ENCODE data around the gene KCTD5.
"Not testable (repeated sequence)": the region's sequence is repeated elsewhere in the genome, so short reads cannot be mapped to it uniquely, and the experiment has no call there.

Gene KCTD5

GRCh38 chr16:2675714-2676113 lies 6.6 kb upstream of the KCTD5 start:
- Histone ChIP-seq H3K56ac (ENCODE audit: low read length) (no peak overlapping the region), H2BK15ac (replicated peaks; ENCODE audit: low read depth) (no peak overlapping the region), H2BK5ac (ENCODE audit: low read length) (no peak overlapping the region), H2AK5ac (ENCODE audit: low read length) (no peak overlapping the region), H3K4me1 (ENCODE audit: control insufficient read depth, low read depth, low read length) (no peaks in the 10 kb centered on the region), H3K4me2 (ENCODE audit: low read length) (no peak overlapping the region), H3K36me3 (ENCODE audit: control insufficient read depth, insufficient read depth, low read length) (no peaks in the 10 kb centered on the region), H3K18ac (ENCODE audit: low read length) (no peak overlapping the region), H2BK120ac (ENCODE audit: low read depth, low read length) (no peak overlapping the region), H4K8ac (ENCODE audit: low read depth, low read length) (no peak overlapping the region), H3K27me3 (ENCODE audit: insufficient read depth, low read length, poor library complexity) (no peaks in the 10 kb centered on the region), H3K23ac (ENCODE audit: low read length) (no peak overlapping the region), H3K9ac (ENCODE audit: low read length) (no peak overlapping the region), H3K4ac (ENCODE audit: low read depth, low read length) (no peak overlapping the region), H3K27ac (ENCODE audit: low read depth, low read length) (no peak overlapping the region), H3K79me2 (ENCODE audit: control insufficient read depth, insufficient read depth, low read length) (no peaks in the 10 kb centered on the region), H3K79me1 (ENCODE audit: low read length) (peaks cover 2% of the 10 kb centered on the region), H4K5ac (ENCODE audit: low read length) (no peak overlapping the region), H3K4me3 (ENCODE audit: low read length) (no peak overlapping the region)
- no CpG with 5 or more reads among the region's 16 CpGs for WGBS (ENCODE audit: extremely low coverage, insufficient coverage, low lambda C conversion rate)
- DNase-seq = no peak

- not testable (repeated sequence) for H3K79me2 ChIP-seq (ENCODE audit: control insufficient read depth, insufficient read depth, low read length); H3K4ac ChIP-seq (ENCODE audit: low read depth, low read length); H3K4me1 ChIP-seq (ENCODE audit: control insufficient read depth, low read depth, low read length); H4K5ac ChIP-seq (ENCODE audit: low read length); H2BK120ac ChIP-seq (ENCODE audit: low read depth, low read length); H3K23ac ChIP-seq (ENCODE audit: low read length); H3K36me3 ChIP-seq (ENCODE audit: control insufficient read depth, insufficient read depth, low read length); H2BK15ac ChIP-seq (replicated peaks; ENCODE audit: low read depth); H3K4me2 ChIP-seq (ENCODE audit: low read length); H3K27ac ChIP-seq (ENCODE audit: low read depth, low read length); H3K27me3 ChIP-seq (ENCODE audit: insufficient read depth, low read length, poor library complexity); H3K9ac ChIP-seq (ENCODE audit: low read length); H4K8ac ChIP-seq (ENCODE audit: low read depth, low read length); H3K4me3 ChIP-seq (ENCODE audit: low read length); H3K18ac ChIP-seq (ENCODE audit: low read length); H2AK5ac ChIP-seq (ENCODE audit: low read length); H3K79me1 ChIP-seq (ENCODE audit: low read length); DNase-seq; H2BK5ac ChIP-seq (ENCODE audit: low read length); H3K56ac ChIP-seq (ENCODE audit: low read length)
- WGBS (ENCODE audit: extremely low coverage, insufficient coverage, low lambda C conversion rate) = no CpG with 5 or more reads among the region's 3 CpGs
These were observed 5.4 kb upstream of the KCTD5 start for GRCh38 chr16:2676937-2677336.

- H3K4me1 ChIP-seq (ENCODE audit: control insufficient read depth, low read depth, low read length) = not testable (repeated sequence)
These were observed 3.9 kb upstream of the KCTD5 start for GRCh38 chr16:2678206-2678965.

GRCh38 chr16:2679902-2680301 lies 2.4 kb upstream of the KCTD5 start:
- no CpG with 5 or more reads among the region's 4 CpGs for WGBS (ENCODE audit: extremely low coverage, insufficient coverage, low lambda C conversion rate)

More at GRCh38 chr16:2678206-2678965, 3.9 kb upstream of the KCTD5 start:
- not testable (repeated sequence) for H3K79me1 ChIP-seq (ENCODE audit: low read length); DNase-seq; H3K79me2 ChIP-seq (ENCODE audit: control insufficient read depth, insufficient read depth, low read length); H4K8ac ChIP-seq (ENCODE audit: low read depth, low read length); H3K18ac ChIP-seq (ENCODE audit: low read length); H3K9ac ChIP-seq (ENCODE audit: low read length); H2AK5ac ChIP-seq (ENCODE audit: low read length); H3K4me3 ChIP-seq (ENCODE audit: low read length); H3K36me3 ChIP-seq (ENCODE audit: control insufficient read depth, insufficient read depth, low read length); H3K4ac ChIP-seq (ENCODE audit: low read depth, low read length); H3K56ac ChIP-seq (ENCODE audit: low read length); H3K4me2 ChIP-seq (ENCODE audit: low read length); H3K27ac ChIP-seq (ENCODE audit: low read depth, low read length); H2BK120ac ChIP-seq (ENCODE audit: low read depth, low read length); H2BK15ac ChIP-seq (replicated peaks; ENCODE audit: low read depth); H4K5ac ChIP-seq (ENCODE audit: low read length); H3K23ac ChIP-seq (ENCODE audit: low read length); H3K27me3 ChIP-seq (ENCODE audit: insufficient read depth, low read length, poor library complexity); H2BK5ac ChIP-seq (ENCODE audit: low read length)
- WGBS (ENCODE audit: extremely low coverage, insufficient coverage, low lambda C conversion rate) = no CpG with 5 or more reads among the region's 23 CpGs

GRCh38 chr16:2680360-2680759 lies 2.0 kb upstream of the KCTD5 start:
- peaks cover 11% of the 10 kb centered on the region for H3K79me2 ChIP-seq (ENCODE audit: control insufficient read depth, insufficient read depth, low read length)
- not testable (repeated sequence) for H2BK120ac ChIP-seq (ENCODE audit: low read depth, low read length); H3K4me1 ChIP-seq (ENCODE audit: control insufficient read depth, low read depth, low read length); H3K18ac ChIP-seq (ENCODE audit: low read length); H3K4me3 ChIP-seq (ENCODE audit: low read length); H2BK15ac ChIP-seq (replicated peaks; ENCODE audit: low read depth); H3K27ac ChIP-seq (ENCODE audit: low read depth, low read length); H3K36me3 ChIP-seq (ENCODE audit: control insufficient read depth, insufficient read depth, low read length); H3K23ac ChIP-seq (ENCODE audit: low read length); H4K5ac ChIP-seq (ENCODE audit: low read length); H4K8ac ChIP-seq (ENCODE audit: low read depth, low read length); H2BK5ac ChIP-seq (ENCODE audit: low read length); H3K56ac ChIP-seq (ENCODE audit: low read length); H3K79me1 ChIP-seq (ENCODE audit: low read length); H3K9ac ChIP-seq (ENCODE audit: low read length); H2AK5ac ChIP-seq (ENCODE audit: low read length); H3K4ac ChIP-seq (ENCODE audit: low read depth, low read length); H3K27me3 ChIP-seq (ENCODE audit: insufficient read depth, low read length, poor library complexity); DNase-seq; H3K4me2 ChIP-seq (ENCODE audit: low read length)
- WGBS (ENCODE audit: extremely low coverage, insufficient coverage, low lambda C conversion rate) = no CpG with 5 or more reads among the region's 8 CpGs

More at GRCh38 chr16:2679902-2680301, 2.4 kb upstream of the KCTD5 start:
- H3K4me3 ChIP-seq (ENCODE audit: low read length); H3K4me2 ChIP-seq (ENCODE audit: low read length); H2AK5ac ChIP-seq (ENCODE audit: low read length); DNase-seq; H3K36me3 ChIP-seq (ENCODE audit: control insufficient read depth, insufficient read depth, low read length); H2BK120ac ChIP-seq (ENCODE audit: low read depth, low read length); H3K27ac ChIP-seq (ENCODE audit: low read depth, low read length); H3K4ac ChIP-seq (ENCODE audit: low read depth, low read length); H2BK5ac ChIP-seq (ENCODE audit: low read length); H3K4me1 ChIP-seq (ENCODE audit: control insufficient read depth, low read depth, low read length); H3K23ac ChIP-seq (ENCODE audit: low read length); H3K56ac ChIP-seq (ENCODE audit: low read length); H4K8ac ChIP-seq (ENCODE audit: low read depth, low read length); H2BK15ac ChIP-seq (replicated peaks; ENCODE audit: low read depth); H3K27me3 ChIP-seq (ENCODE audit: insufficient read depth, low read length, poor library complexity); H3K9ac ChIP-seq (ENCODE audit: low read length); H3K79me1 ChIP-seq (ENCODE audit: low read length); H4K5ac ChIP-seq (ENCODE audit: low read length); H3K18ac ChIP-seq (ENCODE audit: low read length): not testable (repeated sequence)
- peaks cover 11% of the 10 kb centered on the region for H3K79me2 ChIP-seq (ENCODE audit: control insufficient read depth, insufficient read depth, low read length)

- peak overlapping the region; percentile 95 for H3K9ac ChIP-seq (ENCODE audit: low read length)
- peak overlapping the region; percentile 94 for H3K4me3 ChIP-seq (ENCODE audit: low read length)
- peak overlapping the region; percentile 37 for H3K23ac ChIP-seq (ENCODE audit: low read length)
- H3K79me2 ChIP-seq (ENCODE audit: control insufficient read depth, insufficient read depth, low read length) = peaks cover 19% of the 10 kb centered on the region
- not testable (repeated sequence) for H2BK5ac ChIP-seq (ENCODE audit: low read length); H3K79me1 ChIP-seq (ENCODE audit: low read length); H3K4me1 ChIP-seq (ENCODE audit: control insufficient read depth, low read depth, low read length); H3K36me3 ChIP-seq (ENCODE audit: control insufficient read depth, insufficient read depth, low read length); H2AK5ac ChIP-seq (ENCODE audit: low read length); H4K5ac ChIP-seq (ENCODE audit: low read length); H2BK15ac ChIP-seq (replicated peaks; ENCODE audit: low read depth); H3K27me3 ChIP-seq (ENCODE audit: insufficient read depth, low read length, poor library complexity); H3K4ac ChIP-seq (ENCODE audit: low read depth, low read length); H4K8ac ChIP-seq (ENCODE audit: low read depth, low read length); H2BK120ac ChIP-seq (ENCODE audit: low read depth, low read length); DNase-seq; H3K27ac ChIP-seq (ENCODE audit: low read depth, low read length); H3K18ac ChIP-seq (ENCODE audit: low read length)
- peak overlapping the region; percentile 74 for H3K4me2 ChIP-seq (ENCODE audit: low read length)
- peak overlapping the region; percentile 95 for H3K56ac ChIP-seq (ENCODE audit: low read length)
- no CpG with 5 or more reads among the region's 13 CpGs for WGBS (ENCODE audit: extremely low coverage, insufficient coverage, low lambda C conversion rate)
These were observed 718 bp downstream of the KCTD5 start for GRCh38 chr16:2683041-2683440.
